H9 (cell line): Measurements from ENCODE around the gene UTP20. TPM values are rescaled to one million over a fixed set of nuclear protein-coding genes. Genes with fewer than 3 reads are reported as not detected.

Experiments used
- DNase-seq: peaks from one replicate; pipeline ENCODE4 v3.0.0-alpha.2; 2017
- H2AFZ ChIP-seq: one replicate; pipeline ENCODE4 v1.6.1; 2013; ENCODE audit warnings: mild to moderate bottlenecking, low read length, control low read depth, moderate library complexity
- H2AK5ac ChIP-seq: 2 replicates; pipeline ENCODE4 v1.6.1; 2013; ENCODE audit warnings: low read length, control low read depth, mixed read lengths; ENCODE audit not compliant: insufficient read length
- H2BK120ac ChIP-seq: one replicate; pipeline ENCODE4 v1.6.1; 2013; ENCODE audit warnings: low read depth, mild to moderate bottlenecking, low read length, control low read depth, inconsistent platforms; ENCODE audit not compliant: poor library complexity, severe bottlenecking
- H2BK12ac ChIP-seq: 2 replicates; pipeline ENCODE4 v1.6.1; 2013; ENCODE audit warnings: low read length, control low read depth, mixed read lengths, low read depth; ENCODE audit not compliant: insufficient read length
- H2BK15ac ChIP-seq: 2 replicates; pipeline ENCODE4 v1.6.1; 2013; ENCODE audit warnings: low read depth, low read length, control low read depth
- H2BK20ac ChIP-seq: one replicate; pipeline ENCODE4 v1.6.1; 2013; ENCODE audit warnings: low read depth, mild to moderate bottlenecking, low read length, control low read depth, inconsistent platforms; ENCODE audit not compliant: poor library complexity, severe bottlenecking
- H2BK5ac ChIP-seq: 2 replicates; pipeline ENCODE4 v1.6.1; 2013; ENCODE audit warnings: low read length, control low read depth, mixed read lengths; ENCODE audit not compliant: insufficient read length
- H3K14ac ChIP-seq: 2 replicates; pipeline ENCODE4 v1.6.1; 2013; ENCODE audit warnings: low read length, control low read depth; ENCODE audit not compliant: insufficient read depth
- H3K18ac ChIP-seq: 2 replicates; pipeline ENCODE4 v1.6.1; 2013; ENCODE audit warnings: low read depth, mild to moderate bottlenecking, mixed read lengths, low read length, control low read depth; ENCODE audit not compliant: insufficient read length
- H3K23ac ChIP-seq: 2 replicates; pipeline ENCODE4 v1.6.1; 2013; ENCODE audit warnings: low read length, control low read depth, mixed read lengths, low read depth; ENCODE audit not compliant: insufficient read length
- H3K23me2 ChIP-seq: 2 replicates; pipeline ENCODE4 v1.6.1; 2013; ENCODE audit warnings: low read depth, mild to moderate bottlenecking, mixed read lengths, low read length, control low read depth; ENCODE audit not compliant: insufficient read length, poor library complexity, severe bottlenecking
- H3K27ac ChIP-seq: 2 replicates; pipeline ENCODE4 v1.5.1; 2013; ENCODE audit warnings: low read length, control low read depth, mixed read lengths, low read depth; ENCODE audit not compliant: insufficient read length
- H3K27me3 ChIP-seq: 2 replicates; pipeline ENCODE4 v1.6.1; 2013; ENCODE audit warnings: low read length, control low read depth, inconsistent platforms; ENCODE audit not compliant: insufficient read depth
- H3K4ac ChIP-seq: 2 replicates; pipeline ENCODE4 v1.6.1; 2013; ENCODE audit warnings: low read depth, mild to moderate bottlenecking, control low read depth, inconsistent platforms, low read length, moderate library complexity
- H3K4me1 ChIP-seq: 2 replicates; pipeline ENCODE4 v1.6.1; 2013; ENCODE audit warnings: low read length, control low read depth, inconsistent platforms; ENCODE audit not compliant: insufficient read depth
- H3K4me2 ChIP-seq: 2 replicates; pipeline ENCODE4 v1.6.1; 2013; ENCODE audit warnings: low read length, control low read depth, mixed read lengths; ENCODE audit not compliant: insufficient read length, insufficient read depth
- H3K56ac ChIP-seq: 2 replicates; pipeline ENCODE4 v1.6.1; 2013; ENCODE audit warnings: low read depth, mild to moderate bottlenecking, mixed read lengths, low read length, control low read depth; ENCODE audit not compliant: insufficient read length
- H3K79me1 ChIP-seq: 2 replicates; pipeline ENCODE4 v1.6.1; 2013; ENCODE audit warnings: low read depth, mild to moderate bottlenecking, moderate library complexity, low read length, control low read depth, inconsistent platforms; ENCODE audit not compliant: insufficient read depth, poor library complexity, severe bottlenecking
- H3K79me2 ChIP-seq: 2 replicates; pipeline ENCODE4 v1.6.1; 2013; ENCODE audit warnings: low read length, control low read depth, inconsistent platforms; ENCODE audit not compliant: insufficient read depth
- H3K9ac ChIP-seq: 2 replicates; pipeline ENCODE4 v1.6.1; 2013; ENCODE audit warnings: low read length, control low read depth, mixed read lengths; ENCODE audit not compliant: insufficient read length; ENCODE audit errors: extremely low read depth
- H3K9me3 ChIP-seq: one replicate; pipeline ENCODE4 v1.6.1; 2013; ENCODE audit warnings: low read depth, low read length, inconsistent platforms; ENCODE audit not compliant: control insufficient read depth
- H3T11ph ChIP-seq: one replicate; pipeline ENCODE4 v1.6.1; 2013; ENCODE audit warnings: mild to moderate bottlenecking, low read length, control low read depth, inconsistent platforms
- H4K20me1 ChIP-seq: one replicate; pipeline ENCODE4 v1.6.1; 2013; ENCODE audit not compliant: control insufficient read depth, insufficient read length, insufficient read depth
- H4K5ac ChIP-seq: 2 replicates; pipeline ENCODE4 v1.6.1; 2013; ENCODE audit warnings: low read depth, mild to moderate bottlenecking, mixed read lengths, low read length, control low read depth; ENCODE audit not compliant: insufficient read length
- H4K8ac ChIP-seq: replicated peaks from 2 replicates; pipeline ENCODE4 v1.6.1; 2013; ENCODE audit warnings: low read length, control low read depth, mixed read lengths, low read depth; ENCODE audit not compliant: insufficient read length
- H4K91ac ChIP-seq: 2 replicates; pipeline ENCODE4 v1.6.1; 2013; ENCODE audit warnings: low read depth, mild to moderate bottlenecking, moderate library complexity, mixed read lengths, low read length, control low read depth; ENCODE audit not compliant: insufficient read length
- H3K27ac Mint-ChIP-seq, 3 experiments: 2 replicates in 2 of 3; 3 replicates in 1 of 3; pipeline ENCODE4 v1.8.0; 2020 to 2021; ENCODE audit warnings: mixed read lengths in 3 of 3, mild to moderate bottlenecking in 1 of 3, moderate library complexity in 1 of 3
- H3K27me3 Mint-ChIP-seq: 2 replicates; pipeline ENCODE4 v1.8.0; 2021; ENCODE audit warnings: low read depth, mild to moderate bottlenecking, moderate library complexity, mixed read lengths
- H3K36me3 Mint-ChIP-seq, 3 experiments: 2 replicates in 2 of 3; 3 replicates in 1 of 3; pipeline ENCODE4 v1.8.0; 2020 to 2021; ENCODE audit warnings: low read depth in 3 of 3, mixed read lengths in 3 of 3; ENCODE audit not compliant: insufficient read depth in 1 of 3
- H3K4me1 Mint-ChIP-seq, 2 experiments: 2 replicates each; pipeline ENCODE4 v1.8.0; 2020; ENCODE audit warnings: mixed read lengths in 2 of 2
- H3K4me3 Mint-ChIP-seq, 2 experiments: 2 replicates in 1 of 2; 3 replicates in 1 of 2; pipeline ENCODE4 v1.8.0; 2020 to 2021; ENCODE audit warnings: mild to moderate bottlenecking in 2 of 2, mixed read lengths in 2 of 2, moderate library complexity in 1 of 2
- H3K9me3 Mint-ChIP-seq, 2 experiments: 2 replicates in 1 of 2; 3 replicates in 1 of 2; pipeline ENCODE4 v1.8.0; 2020; ENCODE audit warnings: mild to moderate bottlenecking in 2 of 2, mixed read lengths in 2 of 2, moderate library complexity in 1 of 2
- CTCF ChIP-seq: fragments of 200-600 bp; sonication (generic); conservative IDR thresholded peaks from 3 replicates; pipeline ENCODE4 v1.8.0; 2021; ENCODE audit warnings: antibody characterized with exemption, mild to moderate bottlenecking
- WGBS: extraction: QIAGEN DNeasy Blood & Tissue Kit; methylation state at CpG from one replicate; pipeline ENCODE4 v1.1.7; 2013; ENCODE audit warnings: missing lambda C conversion rate, low lambda C conversion rate, mixed read lengths; ENCODE audit not compliant: insufficient read length; ENCODE audit errors: extremely low coverage; 5-methylcytosine and 5-hydroxymethylcytosine counted together
- total RNA-seq: library from RNA; stranded (reverse); gene quantifications from 2 replicates; pipeline ENCODE4 v1.2.1, GENCODE V29; 2021

UTP20 gene
- total RNA-seq, 1 experiment from 2014 or later, result 38.3 TPM

GRCh38 chr12:101243616-101244015 lies 36.3 kb upstream of the UTP20 start:
- H3K79me2 ChIP-seq, result no peaks in the 10 kb centered on the region
- H2BK12ac ChIP-seq, result no peak overlapping the region
- no peaks in the 10 kb centered on the region for H3K79me1 ChIP-seq
- no peaks in the 10 kb centered on the region; a peak in 1 of 5 replicates for H3K9me3 Mint-ChIP-seq
- DNase-seq, result no peak
- no peak overlapping the region for H3K4me2 ChIP-seq
- H3K4me1 Mint-ChIP-seq, result no peaks in the 10 kb centered on the region
- no peaks in the 10 kb centered on the region for H3K27me3 Mint-ChIP-seq
- H3T11ph ChIP-seq, result no peak overlapping the region
- H3K9me3 ChIP-seq, result no peaks in the 10 kb centered on the region
- no peak overlapping the region for H2AFZ ChIP-seq
- no peak overlapping the region for H3K18ac ChIP-seq
- no peak overlapping the region for H2BK120ac ChIP-seq
- no peaks in the 10 kb centered on the region for H3K23me2 ChIP-seq
- no peak overlapping the region for H3K4ac ChIP-seq
- no peak overlapping the region for H3K4me3 Mint-ChIP-seq
- no peak overlapping the region for H3K56ac ChIP-seq
- no CpG with 5 or more reads among the region's 2 CpGs for WGBS
- no peak overlapping the region for H4K8ac ChIP-seq
- no peaks in the 10 kb centered on the region for H3K27me3 ChIP-seq
- no peaks in the 10 kb centered on the region for H3K4me1 ChIP-seq
- H3K27ac Mint-ChIP-seq, result no peak overlapping the region; a peak in 1 of 7 replicates
- H4K91ac ChIP-seq, result no peak overlapping the region
- H2BK5ac ChIP-seq, result no peak overlapping the region
- no peak overlapping the region for H4K5ac ChIP-seq
- no peak overlapping the region for H3K27ac ChIP-seq
- H2BK15ac ChIP-seq, result no peak overlapping the region
- H3K36me3 Mint-ChIP-seq, result no peaks in the 10 kb centered on the region; a peak in 1 of 7 replicates
- no peak overlapping the region for H3K23ac ChIP-seq
- no peak overlapping the region for H3K9ac ChIP-seq
- H4K20me1 ChIP-seq, result no peaks in the 10 kb centered on the region
- H2BK20ac ChIP-seq, result no peak overlapping the region
- H3K14ac ChIP-seq, result no peak overlapping the region
- TF ChIP-seq CTCF, result no peak
- no peak overlapping the region for H2AK5ac ChIP-seq
